Measurements from ENCODE around the gene TMEM250.
A peak's percentile ranks its signal among the peaks of the same experiment; 100 is the strongest.

The TMEM250 gene

GRCh38 chr9:136116360-136117098 is 2.1 kb downstream of the TMEM250 start:
- no peak for ATAC-seq (ENCODE audit: low read depth)
- H3K27ac Mint-ChIP-seq, result no peak overlapping the region
- H3K4me3 Mint-ChIP-seq, result peak overlapping the region; percentile 24
- H3K36me3 Mint-ChIP-seq, result no peaks in the 10 kb centered on the region
- no peaks in the 10 kb centered on the region for H3K9me3 Mint-ChIP-seq
- no peaks in the 10 kb centered on the region for H3K4me1 Mint-ChIP-seq
- no peaks in the 10 kb centered on the region for H3K27me3 Mint-ChIP-seq
- no peak for DNase-seq (ENCODE audit: low spot score in 2 of 2)

- no peak overlapping the region for H3K4me3 Mint-ChIP-seq
- no peaks in the 10 kb centered on the region for H3K4me1 Mint-ChIP-seq
Measured at GRCh38 chr9:136115641-136116359, 2.9 kb downstream of the TMEM250 start.

DNA sequence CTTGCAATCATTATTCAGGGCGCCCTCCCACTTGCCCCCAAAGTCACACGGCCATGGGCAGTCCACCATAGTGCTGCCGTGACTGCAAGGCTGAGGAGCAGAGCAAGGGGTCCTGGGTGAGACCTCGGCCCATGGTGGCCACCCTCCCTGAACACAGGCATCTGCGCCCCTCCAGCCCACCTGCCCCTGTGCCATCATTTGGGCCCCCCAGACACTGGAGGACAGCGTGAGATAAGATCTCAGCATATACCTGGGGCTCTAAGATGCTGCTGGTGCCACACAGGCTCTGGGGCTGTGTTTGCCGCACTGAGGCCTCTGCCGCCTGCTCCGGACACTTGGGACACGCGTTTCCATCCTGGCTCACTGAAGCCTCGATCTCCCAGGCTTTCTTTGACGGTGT is 3.5 kb downstream of the TMEM250 start:
- ATAC-seq (ENCODE audit: low read depth), result no peak
- Mint-ChIP-seq H3K27ac (no peak overlapping the region), H3K9me3 (no peaks in the 10 kb centered on the region), H3K4me1 (peaks cover under 1% of the 10 kb centered on the region), H3K4me3 (no peak overlapping the region), H3K36me3 (no peaks in the 10 kb centered on the region), H3K27me3 (no peaks in the 10 kb centered on the region)
- DNase-seq (ENCODE audit: low spot score in 2 of 2), result no peak

More at GRCh38 chr9:136115641-136116359, 2.9 kb downstream of the TMEM250 start:
- Mint-ChIP-seq H3K27me3 (no peaks in the 10 kb centered on the region), H3K27ac (no peak overlapping the region), H3K36me3 (no peaks in the 10 kb centered on the region), H3K9me3 (no peaks in the 10 kb centered on the region)
- no peak for DNase-seq (ENCODE audit: low spot score in 2 of 2)
- no peak for ATAC-seq (ENCODE audit: low read depth)

GRCh38 chr9:136114610-136115009 is 4.1 kb downstream of the TMEM250 start:
- Mint-ChIP-seq H3K4me1 (peaks cover 4% of the 10 kb centered on the region), H3K9me3 (no peaks in the 10 kb centered on the region), H3K4me3 (no peak overlapping the region), H3K36me3 (no peaks in the 10 kb centered on the region), H3K27ac (no peak overlapping the region), H3K27me3 (no peaks in the 10 kb centered on the region)
- ATAC-seq (ENCODE audit: low read depth) (no peak), DNase-seq (ENCODE audit: low spot score in 2 of 2) (no peak)

- no peaks in the 10 kb centered on the region for H3K27me3 Mint-ChIP-seq
- DNase-seq (ENCODE audit: low spot score in 2 of 2) (no peak), ATAC-seq (ENCODE audit: low read depth) (no peak)
- no peaks in the 10 kb centered on the region for H3K9me3 Mint-ChIP-seq
- no peak overlapping the region for H3K4me3 Mint-ChIP-seq
- H3K4me1 Mint-ChIP-seq, result peaks cover 10% of the 10 kb centered on the region
- H3K27ac Mint-ChIP-seq, result no peak overlapping the region
- H3K36me3 Mint-ChIP-seq, result no peaks in the 10 kb centered on the region
Measured at GRCh38 chr9:136112541-136112940, 6.1 kb downstream of the TMEM250 start.

DNA sequence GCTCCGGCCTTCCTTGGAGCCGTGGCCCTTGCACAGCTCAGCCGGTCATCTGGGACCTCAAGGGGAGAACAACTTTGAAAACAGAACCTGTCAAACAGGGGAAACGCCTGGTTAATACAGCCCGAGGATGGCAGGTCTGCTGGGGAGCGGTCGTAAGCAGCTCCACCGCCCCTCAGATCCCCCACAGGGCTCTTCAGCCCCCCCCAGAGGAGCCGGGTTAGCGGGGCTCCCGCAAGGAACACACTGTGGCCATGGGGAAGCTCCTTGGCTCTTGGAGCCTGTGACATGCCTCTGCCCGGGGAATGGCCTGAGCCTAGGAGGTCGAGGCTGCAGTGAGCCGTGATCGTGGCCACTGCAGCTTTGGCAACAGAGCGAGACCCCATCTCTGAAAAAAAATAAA is 6.8 kb downstream of the TMEM250 start:
- H3K9me3 Mint-ChIP-seq, result no peaks in the 10 kb centered on the region
- H3K4me1 Mint-ChIP-seq, result peaks cover 16% of the 10 kb centered on the region
- ATAC-seq (ENCODE audit: low read depth) (no peak), DNase-seq (ENCODE audit: low spot score in 2 of 2) (no peak)
- H3K36me3 Mint-ChIP-seq, result no peaks in the 10 kb centered on the region
- H3K27me3 Mint-ChIP-seq, result no peaks in the 10 kb centered on the region
- peak overlapping the region; percentile 59 for H3K4me3 Mint-ChIP-seq
- H3K27ac Mint-ChIP-seq, result no peak overlapping the region

- DNase-seq (ENCODE audit: low spot score in 2 of 2) (no peak), ATAC-seq (ENCODE audit: low read depth) (no peak)
- H3K9me3 Mint-ChIP-seq, result no peaks in the 10 kb centered on the region
- H3K36me3 Mint-ChIP-seq, result no peaks in the 10 kb centered on the region
- H3K4me3 Mint-ChIP-seq, result peak overlapping the region; percentile 59
- no peaks in the 10 kb centered on the region for H3K27me3 Mint-ChIP-seq
- no peak overlapping the region for H3K27ac Mint-ChIP-seq
- H3K4me1 Mint-ChIP-seq, result peaks cover 20% of the 10 kb centered on the region
Measured at GRCh38 chr9:136111190-136111589, 7.5 kb downstream of the TMEM250 start.

DNA sequence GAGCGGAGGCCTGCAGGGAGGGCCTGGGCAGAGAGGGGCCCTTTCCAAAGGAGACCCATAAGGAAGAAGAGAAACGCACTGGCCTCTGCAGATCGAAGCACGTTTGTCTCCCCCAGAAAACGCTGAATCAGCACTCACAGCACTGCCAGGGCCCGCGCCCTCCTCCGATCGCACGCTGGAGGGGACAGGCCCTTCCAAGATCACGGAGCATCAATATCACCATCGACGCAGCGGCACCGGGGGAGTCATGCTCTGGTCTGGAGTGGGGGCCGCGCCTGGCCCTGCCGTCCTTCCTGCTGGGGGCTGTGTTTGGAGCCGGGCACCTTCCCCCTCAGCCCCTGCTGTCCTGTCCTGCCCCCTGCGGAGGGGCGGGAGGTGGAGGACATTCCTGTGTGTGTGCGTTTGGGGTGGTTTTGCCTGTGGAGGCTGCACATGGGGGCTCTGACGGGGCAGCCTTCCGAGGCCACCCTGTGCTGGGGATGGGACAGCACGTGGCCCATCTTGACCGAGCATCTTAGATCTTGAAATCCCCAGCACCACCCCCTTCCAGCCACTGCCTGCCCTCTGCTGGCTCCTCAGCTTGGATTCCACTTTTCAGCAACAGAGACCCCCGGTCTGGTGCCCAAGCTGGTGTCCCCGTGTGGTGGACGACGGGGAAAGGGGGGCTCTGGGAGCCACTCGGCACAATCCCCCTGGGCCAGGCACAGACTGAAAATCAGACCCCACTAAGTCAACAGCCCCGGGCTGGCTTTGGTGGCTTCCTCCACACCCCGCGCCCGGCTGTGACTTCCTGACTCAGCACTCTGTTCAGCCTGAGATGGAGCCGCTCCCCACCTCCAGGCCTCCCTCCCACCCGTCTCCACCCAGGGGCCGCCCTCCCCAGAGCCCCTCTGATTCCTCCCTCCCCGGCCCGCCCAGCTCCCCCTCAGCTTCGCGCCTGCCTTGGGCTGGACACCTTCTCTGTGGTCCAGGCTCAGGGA is 8.3 kb downstream of the TMEM250 start:
- Mint-ChIP-seq H3K9me3 (no peaks in the 10 kb centered on the region), H3K36me3 (no peaks in the 10 kb centered on the region), H3K27me3 (peaks cover 2% of the 10 kb centered on the region), H3K4me3 (peak overlapping the region; percentile 82), H3K4me1 (peaks cover 23% of the 10 kb centered on the region), H3K27ac (no peak overlapping the region)
- DNase-seq (ENCODE audit: low spot score in 2 of 2), result no peak
- ATAC-seq (ENCODE audit: low read depth), result peak; percentile 10

GRCh38 chr9:136109351-136110081 is 9.2 kb downstream of the TMEM250 start:
- Mint-ChIP-seq H3K27ac (no peak overlapping the region), H3K36me3 (no peaks in the 10 kb centered on the region), H3K9me3 (no peaks in the 10 kb centered on the region), H3K4me1 (peaks cover 23% of the 10 kb centered on the region), H3K4me3 (peak overlapping the region; percentile 82), H3K27me3 (peaks cover 2% of the 10 kb centered on the region)
- peak; percentile 61 to 65 for DNase-seq (ENCODE audit: low spot score in 2 of 2)
- ATAC-seq (ENCODE audit: low read depth), result peak; percentile 91

GRCh38 chr9:136108648-136109266 is 9.9 kb downstream of the TMEM250 start:
- DNase-seq (ENCODE audit: low spot score in 2 of 2) (no peak), ATAC-seq (ENCODE audit: low read depth) (no peak)
- H3K4me3 Mint-ChIP-seq, result peak overlapping the region; percentile 82
- peaks cover 2% of the 10 kb centered on the region for H3K27me3 Mint-ChIP-seq
- peaks cover 23% of the 10 kb centered on the region for H3K4me1 Mint-ChIP-seq
- no peak overlapping the region for H3K27ac Mint-ChIP-seq
- H3K9me3 Mint-ChIP-seq, result no peaks in the 10 kb centered on the region
- H3K36me3 Mint-ChIP-seq, result no peaks in the 10 kb centered on the region

GRCh38 chr9:136107953-136108647 is 10.6 kb downstream of the TMEM250 start:
- Mint-ChIP-seq H3K4me3 (peak overlapping the region; percentile 59), H3K36me3 (no peaks in the 10 kb centered on the region), H3K27ac (peak overlapping the region; percentile 17), H3K27me3 (peaks cover 7% of the 10 kb centered on the region), H3K4me1 (peaks cover 23% of the 10 kb centered on the region), H3K9me3 (no peaks in the 10 kb centered on the region)
- DNase-seq (ENCODE audit: low spot score in 2 of 2) (no peak), ATAC-seq (ENCODE audit: low read depth) (no peak)

- Mint-ChIP-seq H3K9me3 (no peaks in the 10 kb centered on the region), H3K27me3 (peaks cover 8% of the 10 kb centered on the region), H3K4me1 (peaks cover 23% of the 10 kb centered on the region), H3K36me3 (no peaks in the 10 kb centered on the region), H3K27ac (peak overlapping the region; percentile 17), H3K4me3 (peak overlapping the region; percentile 67)
- ATAC-seq (ENCODE audit: low read depth), result no peak
- DNase-seq (ENCODE audit: low spot score in 2 of 2), result no peak
Measured at GRCh38 chr9:136107155-136107952, 11.3 kb downstream of the TMEM250 start.
